ENCODE results near the gene EXOC4.
"Not testable (repeated sequence)": the region's sequence is repeated elsewhere in the genome, so short reads cannot be mapped to it uniquely, and the experiment has no call there.

The EXOC4 gene

GRCh38 chr7:134062460-134062859, 809.6 kb downstream of the EXOC4 start:
- no peak for DNase-seq

- no peak for DNase-seq
Measured at GRCh38 chr7:134065415-134065814, 812.5 kb downstream of the EXOC4 start.

GRCh38 chr7:134067164-134067563, 814.3 kb downstream of the EXOC4 start:
- DNase-seq: no peak

GRCh38 chr7:134068670-134069069, 815.8 kb downstream of the EXOC4 start:
- DNase-seq: no peak

- no peak for DNase-seq
Measured at GRCh38 chr7:134069187-134069586, 816.3 kb downstream of the EXOC4 start.

- no peak for DNase-seq
Measured at GRCh38 chr7:134070673-134071072, 817.8 kb downstream of the EXOC4 start.

GRCh38 chr7:134071355-134072331, 818.8 kb downstream of the EXOC4 start:
- no peak for DNase-seq

- no peak for DNase-seq
Measured at GRCh38 chr7:134073276-134073675, 820.4 kb downstream of the EXOC4 start.

- no peak for DNase-seq
Measured at GRCh38 chr7:134075799-134076198, 822.9 kb downstream of the EXOC4 start.

GRCh38 chr7:134077560-134077959, 824.7 kb downstream of the EXOC4 start:
- not testable (repeated sequence) for DNase-seq

GRCh38 chr7:134078991-134079390, 826.1 kb downstream of the EXOC4 start:
- no peak for DNase-seq

GRCh38 chr7:134081695-134082094, 828.8 kb downstream of the EXOC4 start:
- no peak for DNase-seq

GRCh38 chr7:134083766-134084487, 831.0 kb downstream of the EXOC4 start:
- no peak for DNase-seq

- no peak for DNase-seq
Measured at GRCh38 chr7:134084488-134085144, 831.7 kb downstream of the EXOC4 start.

GRCh38 chr7:134085311-134085710, 832.4 kb downstream of the EXOC4 start:
- no peak for DNase-seq

GRCh38 chr7:134086998-134087735, 834.3 kb downstream of the EXOC4 start:
- no peak for DNase-seq

GRCh38 chr7:134088199-134088598, 835.3 kb downstream of the EXOC4 start:
- DNase-seq: no peak

GRCh38 chr7:134089446-134089845, 836.6 kb downstream of the EXOC4 start:
- DNase-seq: no peak

GRCh38 chr7:134098072-134098471, 845.2 kb downstream of the EXOC4 start:
- DNase-seq: no peak

GRCh38 chr7:134101716-134102115, 848.8 kb downstream of the EXOC4 start:
- DNase-seq: no peak

GRCh38 chr7:134104166-134104565, 851.3 kb downstream of the EXOC4 start:
- no peak for DNase-seq

- DNase-seq: no peak
Measured at GRCh38 chr7:134105841-134106240, 853.0 kb downstream of the EXOC4 start.

GRCh38 chr7:134108802-134109201, 855.9 kb downstream of the EXOC4 start:
- DNase-seq: no peak

Data from activated effector memory CD4-positive, alpha-beta T cell treated with Interleukin-2 at 50 U/mL for 16 hours (primary cell).